ENCODE data around the gene PNRC1.
A peak's percentile ranks its signal among the peaks of the same experiment; 100 is the strongest.
"Not testable (repeated sequence)": the region's sequence is repeated elsewhere in the genome, so short reads cannot be mapped to it uniquely, and the experiment has no call there.

Gene PNRC1

DNA sequence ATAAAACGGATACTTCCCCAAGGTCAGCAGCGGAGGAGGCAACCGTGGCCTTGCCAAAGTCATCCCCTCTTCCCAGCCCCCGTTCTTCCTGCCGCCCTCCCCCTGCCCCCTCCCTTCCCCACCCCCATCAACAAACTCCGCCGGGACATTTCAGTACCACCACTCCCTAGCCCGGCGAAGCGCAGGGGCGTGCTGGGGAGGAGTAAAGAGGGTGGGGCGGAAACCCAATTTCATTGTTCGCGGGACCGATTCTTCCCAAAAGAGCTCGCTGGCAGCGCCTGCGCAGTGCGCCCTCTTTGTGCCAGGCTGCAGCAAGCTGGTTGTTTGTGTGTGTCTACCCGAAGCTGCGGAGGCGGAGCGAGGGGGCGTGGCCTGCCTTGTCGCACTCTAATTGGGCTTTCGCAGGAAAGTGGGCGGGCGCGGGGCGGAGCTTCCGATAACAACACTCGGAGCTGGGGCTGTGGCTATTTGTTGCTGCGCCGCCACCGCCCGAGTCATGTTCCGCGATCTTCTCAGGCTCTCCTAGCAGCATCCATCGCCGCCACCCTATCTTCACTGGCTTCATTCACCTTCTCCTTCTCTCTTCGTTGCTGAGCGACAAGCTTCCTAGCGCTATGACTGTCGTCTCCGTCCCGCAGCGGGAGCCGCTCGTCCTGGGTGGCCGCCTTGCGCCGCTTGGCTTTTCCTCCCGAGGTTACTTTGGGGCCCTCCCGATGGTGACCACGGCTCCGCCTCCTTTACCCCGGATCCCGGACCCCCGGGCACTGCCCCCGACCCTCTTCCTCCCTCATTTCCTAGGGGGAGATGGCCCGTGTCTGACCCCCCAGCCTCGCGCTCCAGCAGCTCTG lies at the start of gene PNRC1:
TSS of gene PNRC1 (plus strand) at position 471 of the 848 bp plus-strand sequence. CDS start at position 615, 144 bp downstream.
- H3K27ac ChIP-seq, result peak within 1 kb of the TSS; percentile 97
- ChIA-PET CTCF (interaction anchor here (0.6 to 3.3 kb wide), 3 partner anchors 32 to 204 kb away, joined by 3 to 16 read pairs (median 3); no protein-coding TSS in a partner anchor), POLR2A (ENCODE audit: low non-redundant PET) (interaction anchor here (0.8 to 0.9 kb wide), 2 partner anchors 10 to 45 kb away, joined by 3 to 7 read pairs; no protein-coding TSS in a partner anchor)
- TF ChIP-seq, protein P1, sequence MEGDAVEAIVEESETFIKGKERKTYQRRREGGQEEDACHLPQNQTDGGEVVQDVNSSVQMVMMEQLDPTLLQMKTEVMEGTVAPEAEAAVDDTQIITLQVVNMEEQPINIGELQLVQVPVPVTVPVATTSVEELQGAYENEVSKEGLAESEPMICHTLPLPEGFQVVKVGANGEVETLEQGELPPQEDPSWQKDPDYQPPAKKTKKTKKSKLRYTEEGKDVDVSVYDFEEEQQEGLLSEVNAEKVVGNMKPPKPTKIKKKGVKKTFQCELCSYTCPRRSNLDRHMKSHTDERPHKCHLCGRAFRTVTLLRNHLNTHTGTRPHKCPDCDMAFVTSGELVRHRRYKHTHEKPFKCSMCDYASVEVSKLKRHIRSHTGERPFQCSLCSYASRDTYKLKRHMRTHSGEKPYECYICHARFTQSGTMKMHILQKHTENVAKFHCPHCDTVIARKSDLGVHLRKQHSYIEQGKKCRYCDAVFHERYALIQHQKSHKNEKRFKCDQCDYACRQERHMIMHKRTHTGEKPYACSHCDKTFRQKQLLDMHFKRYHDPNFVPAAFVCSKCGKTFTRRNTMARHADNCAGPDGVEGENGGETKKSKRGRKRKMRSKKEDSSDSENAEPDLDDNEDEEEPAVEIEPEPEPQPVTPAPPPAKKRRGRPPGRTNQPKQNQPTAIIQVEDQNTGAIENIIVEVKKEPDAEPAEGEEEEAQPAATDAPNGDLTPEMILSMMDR (conservative IDR thresholded peaks at IDR 0.05; ENCODE audit: low read depth), result no peak
- DNase-seq (ENCODE audit: low spot score), result peak; percentile 97

DNA sequence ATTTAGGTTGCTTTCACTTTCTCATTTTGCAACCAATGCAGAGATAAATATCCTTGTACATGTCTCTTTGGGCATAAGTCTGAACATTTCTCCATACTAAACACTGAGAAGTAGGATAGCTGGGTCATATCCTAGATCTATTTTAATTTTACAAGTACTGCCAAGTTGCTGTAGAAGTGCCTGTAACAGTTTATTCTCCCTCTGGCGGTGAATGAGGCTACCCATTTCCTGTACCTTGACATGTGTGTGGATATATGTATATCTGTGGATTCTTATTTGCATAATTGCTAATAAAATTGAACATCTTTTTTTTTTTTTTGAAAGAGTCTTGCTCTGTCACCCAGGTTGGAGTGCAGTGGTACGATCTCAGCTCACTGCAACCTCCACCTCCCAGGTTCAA lies 48.0 kb upstream of the PNRC1 start:
- POLR2A ChIA-PET (ENCODE audit: low non-redundant PET), result no interaction called here
- CTCF ChIA-PET, result interaction anchor here (0.7 kb wide), 1 partner anchor 398 kb away, joined by 3 read pairs; no protein-coding TSS in a partner anchor

DNA sequence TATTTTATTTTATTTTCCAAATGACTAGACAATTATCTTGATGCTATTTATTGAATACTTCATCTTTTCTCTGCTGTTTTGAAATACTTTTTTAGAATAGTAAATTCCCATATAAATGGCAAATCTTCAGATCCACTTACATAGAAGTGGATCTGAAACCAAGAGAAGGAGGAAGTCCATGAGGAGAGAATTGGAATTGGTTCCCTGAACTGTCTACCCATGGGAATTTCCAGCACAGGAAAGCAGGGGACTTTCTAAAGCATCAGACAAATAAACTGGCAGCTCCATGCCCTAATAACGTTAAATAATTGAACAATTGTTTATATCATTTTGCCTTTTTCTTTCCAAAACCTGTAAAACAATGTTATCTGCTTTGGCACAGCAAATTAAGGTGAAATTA lies 47.1 kb upstream of the PNRC1 start:
- POLR2A ChIA-PET (ENCODE audit: low non-redundant PET), result no interaction called here
- H3K27ac ChIP-seq, result peak overlapping the region; percentile 98
- CTCF ChIA-PET, result interaction anchor here (0.7 kb wide), 1 partner anchor 397 kb away, joined by 3 read pairs; no protein-coding TSS in a partner anchor
- DNase-seq (ENCODE audit: low spot score), result no peak
- TF ChIP-seq, protein P1 (conservative IDR thresholded peaks at IDR 0.05; ENCODE audit: low read depth), result no peak

More for the DNA sequence above, 48.0 kb upstream of the PNRC1 start:
- no peak overlapping the region for H3K27ac ChIP-seq
- DNase-seq (ENCODE audit: low spot score), result no peak
- TF ChIP-seq, protein P1 (conservative IDR thresholded peaks at IDR 0.05; ENCODE audit: low read depth), result no peak

DNA sequence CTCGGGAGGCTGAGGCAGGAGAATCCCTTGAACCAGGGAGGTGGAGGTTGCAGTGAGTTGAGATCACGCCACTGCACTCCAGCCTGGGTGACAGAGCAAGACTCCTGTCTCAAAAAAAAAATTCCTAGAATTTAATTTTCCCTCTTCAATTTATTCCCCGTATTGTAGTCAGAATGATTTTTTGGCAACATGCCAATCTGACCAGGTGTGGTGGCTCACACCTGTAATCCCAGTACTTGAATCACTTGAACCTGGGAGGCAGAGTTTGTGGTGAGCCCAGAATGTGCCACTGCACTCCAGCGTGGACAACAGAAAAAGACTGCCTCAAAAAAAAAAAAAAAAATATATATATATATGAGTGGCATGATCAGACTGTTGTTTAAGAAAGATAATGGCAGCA lies 46.4 kb upstream of the PNRC1 start:
- DNase-seq (ENCODE audit: low spot score); CTCF ChIA-PET: not testable (repeated sequence)
- H3K27ac ChIP-seq, result peak overlapping the region; percentile 98
- POLR2A ChIA-PET (ENCODE audit: low non-redundant PET), result interaction anchor here (0.8 kb wide), 1 partner anchor 50 kb away, joined by 3 read pairs; no protein-coding TSS in a partner anchor

DNA sequence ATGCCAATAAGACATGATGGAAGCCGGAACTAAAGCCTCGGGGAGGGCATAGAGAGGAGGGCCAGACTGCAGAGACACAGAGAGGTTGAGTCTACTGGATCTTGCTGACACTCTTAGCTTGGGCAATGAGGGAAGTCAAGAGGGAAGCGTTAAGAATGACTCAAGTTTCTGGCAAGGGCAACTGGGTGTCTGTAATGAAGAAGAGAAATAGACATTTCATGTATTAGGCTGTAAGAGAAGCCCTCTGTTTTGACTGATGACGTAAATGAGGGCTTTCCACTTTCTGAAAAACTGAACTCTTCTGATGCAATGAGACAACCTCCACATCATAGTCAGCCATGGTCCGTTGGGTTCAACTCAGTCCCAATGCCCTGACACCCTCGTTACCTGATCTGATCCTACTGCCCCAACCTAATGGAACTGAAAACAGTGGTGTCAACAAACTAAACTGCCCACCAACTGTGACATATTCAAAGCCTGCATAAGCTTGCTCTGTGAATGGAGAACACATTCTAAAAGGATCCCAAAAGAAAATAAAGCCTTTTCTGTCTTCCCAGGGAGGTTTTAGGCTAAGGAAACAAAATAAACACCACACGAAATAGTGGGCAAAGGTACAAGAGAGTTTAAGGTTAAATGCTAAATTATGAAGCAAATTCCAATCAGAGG lies 45.8 kb upstream of the PNRC1 start:
- ChIA-PET CTCF (interaction anchor here (0.8 kb wide), 1 partner anchor 52 kb away, joined by 3 read pairs; no protein-coding TSS in a partner anchor), POLR2A (ENCODE audit: low non-redundant PET) (interaction anchor here (0.8 to 1.5 kb wide), 3 partner anchors 45 to 49 kb away, joined by 3 to 7 read pairs (median 7); partner anchors contain the start of gene PNRC1)
- DNase-seq (ENCODE audit: low spot score), result peak; percentile 24
- H3K27ac ChIP-seq, result peak overlapping the region; percentile 98
- TF ChIP-seq, protein P1 (conservative IDR thresholded peaks at IDR 0.05; ENCODE audit: low read depth), result no peak

DNA sequence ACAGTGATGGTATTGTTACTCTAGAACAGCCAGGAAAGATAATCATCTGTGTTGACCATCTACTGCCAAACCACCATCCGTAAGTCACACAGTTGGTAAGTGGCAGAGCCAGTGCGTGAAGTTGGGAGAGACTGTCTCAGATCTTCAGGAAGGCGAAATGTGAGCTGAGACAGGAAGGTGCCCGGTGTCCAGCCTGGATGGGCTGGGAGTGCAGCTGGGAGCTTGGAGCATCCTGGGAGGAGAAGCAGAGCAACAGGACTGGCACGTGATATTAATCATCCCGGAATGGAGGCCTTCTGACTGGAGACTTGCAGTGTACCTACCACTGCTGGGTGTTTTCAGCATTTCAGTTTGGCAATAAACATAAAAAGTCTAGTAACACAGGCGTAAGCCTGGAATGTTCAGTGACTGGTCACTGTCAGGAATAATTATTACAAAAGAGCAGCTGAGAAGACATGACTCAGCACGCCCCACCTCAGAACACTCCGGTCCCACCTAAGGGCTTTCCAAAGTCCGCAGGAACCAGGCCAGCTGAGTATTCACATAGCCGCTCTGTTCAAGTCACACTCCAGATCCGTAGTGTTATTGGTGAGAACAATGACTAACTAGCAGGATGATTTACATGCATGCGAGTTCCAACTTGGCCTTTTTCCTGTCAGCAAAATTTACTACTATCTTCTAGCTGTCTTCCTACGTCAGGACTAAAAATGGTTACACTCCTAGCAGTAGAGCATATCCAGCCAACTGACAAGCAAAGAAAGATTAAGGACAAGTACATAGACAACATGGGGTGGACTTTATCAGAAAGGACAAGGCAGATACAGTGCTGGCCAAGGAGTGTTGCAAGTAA lies 45.1 kb upstream of the PNRC1 start:
- TF ChIP-seq, protein P1 (conservative IDR thresholded peaks at IDR 0.05; ENCODE audit: low read depth), result no peak
- peak overlapping the region; percentile 98 for H3K27ac ChIP-seq
- POLR2A ChIA-PET (ENCODE audit: low non-redundant PET), result interaction anchor here (1.2 to 1.5 kb wide), 2 partner anchors 44 to 45 kb away, joined by 7 read pairs; partner anchors contain the start of gene PNRC1
- CTCF ChIA-PET, result interaction anchor here (0.8 kb wide), 1 partner anchor 53 kb away, joined by 3 read pairs; no protein-coding TSS in a partner anchor
- peak; percentile 93 for DNase-seq (ENCODE audit: low spot score)
